SJSA1 (cell line): ENCODE results near the gene CERT1. TPM values are rescaled to one million over a fixed set of nuclear protein-coding genes. Genes with fewer than 3 reads are reported as not detected.

Source experiments
- DNase-seq, 2 experiments: peaks; one replicate each; pipeline ENCODE4 v3.0.0-alpha.2; 2015 to 2020; ENCODE audit warnings: low spot score in 2 of 2, low read depth in 1 of 2
- H3K27ac ChIP-seq: fragments of 250-450 bp; sonication (Bioruptor Pico); 2 replicates; pipeline ENCODE4 v1.5.1; 2020; ENCODE audit warnings: mild to moderate bottlenecking, moderate library complexity
- H3K27me3 ChIP-seq: fragments of 250-450 bp; sonication (Bioruptor Pico); replicated peaks from 2 replicates; pipeline ENCODE4 v1.5.1; 2020; ENCODE audit warnings: mild to moderate bottlenecking, moderate library complexity
- H3K36me3 ChIP-seq: fragments of 250-450 bp; sonication (Bioruptor Pico); 2 replicates; pipeline ENCODE4 v1.5.1; 2020; ENCODE audit warnings: mild to moderate bottlenecking
- H3K4me1 ChIP-seq: fragments of 250-450 bp; sonication (Bioruptor Pico); replicated peaks from 2 replicates; pipeline ENCODE4 v1.6.1; 2021; ENCODE audit warnings: mild to moderate bottlenecking
- H3K4me3 ChIP-seq: fragments of 250-450 bp; sonication (Bioruptor Pico); 2 replicates; pipeline ENCODE4 v1.5.1; 2020; ENCODE audit warnings: mild to moderate bottlenecking
- H3K9me3 ChIP-seq: fragments of 250-450 bp; sonication (Bioruptor Pico); replicated peaks from 2 replicates; pipeline ENCODE4 v1.5.1; 2020; ENCODE audit warnings: mild to moderate bottlenecking
- total RNA-seq: library from RNA; depleted of rRNA; stranded (reverse); fragments of >200 nt; shearing (Covaris generic); gene quantifications from 2 replicates; pipeline ENCODE4 v1.2.3, GENCODE V29; 2014

The CERT1 gene
- total RNA-seq, 1 experiment from 2014 or later = 16.7 TPM

- Histone ChIP-seq H3K4me3 (no peak overlapping the region), H3K27ac (no peak overlapping the region), H3K4me1 (peaks cover 5% of the 10 kb centered on the region; the same call in 1 of the 2 replicates), H3K27me3 (no peaks in the 10 kb centered on the region), H3K9me3 (no peaks in the 10 kb centered on the region), H3K36me3 (peaks cover 14% of the 10 kb centered on the region)
- no peak for DNase-seq
Measured at GRCh38 chr5:75364571-75365280, 146.7 kb downstream of the CERT1 start.

GRCh38 chr5:75363726-75364495, 147.5 kb downstream of the CERT1 start:
- Histone ChIP-seq H3K4me3 (no peak overlapping the region), H3K27me3 (no peaks in the 10 kb centered on the region), H3K36me3 (peaks cover 22% of the 10 kb centered on the region), H3K27ac (no peak overlapping the region), H3K4me1 (peaks cover 5% of the 10 kb centered on the region; the same call in 1 of the 2 replicates), H3K9me3 (no peaks in the 10 kb centered on the region)
- no peak for DNase-seq

DNA sequence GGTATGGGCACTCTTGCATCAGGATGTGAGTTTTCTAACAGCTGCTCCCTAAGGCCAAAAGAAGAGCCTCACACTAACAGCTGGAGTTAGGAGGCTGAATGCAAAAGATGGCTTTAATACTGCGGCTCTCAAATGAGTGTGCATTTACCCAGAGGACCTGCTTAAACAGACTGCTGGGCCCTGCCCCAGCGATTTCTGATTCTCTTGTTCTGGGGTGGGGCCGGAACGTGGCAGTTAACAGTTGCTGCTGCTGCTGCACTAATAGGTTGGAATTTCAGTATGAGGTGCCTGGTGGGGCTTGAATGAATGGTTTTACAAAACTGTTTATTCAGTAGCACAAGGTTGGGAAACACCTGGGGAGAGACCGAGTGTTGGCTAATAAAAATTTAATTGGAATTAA, 148.3 kb downstream of the CERT1 start:
- Histone ChIP-seq H3K27me3 (no peaks in the 10 kb centered on the region; the same call in 1 of the 2 replicates), H3K4me3 (no peak overlapping the region), H3K9me3 (no peaks in the 10 kb centered on the region), H3K4me1 (peaks cover 2% of the 10 kb centered on the region; the same call in 1 of the 2 replicates), H3K36me3 (peaks cover 30% of the 10 kb centered on the region), H3K27ac (no peak overlapping the region)
- no peak for DNase-seq

DNA sequence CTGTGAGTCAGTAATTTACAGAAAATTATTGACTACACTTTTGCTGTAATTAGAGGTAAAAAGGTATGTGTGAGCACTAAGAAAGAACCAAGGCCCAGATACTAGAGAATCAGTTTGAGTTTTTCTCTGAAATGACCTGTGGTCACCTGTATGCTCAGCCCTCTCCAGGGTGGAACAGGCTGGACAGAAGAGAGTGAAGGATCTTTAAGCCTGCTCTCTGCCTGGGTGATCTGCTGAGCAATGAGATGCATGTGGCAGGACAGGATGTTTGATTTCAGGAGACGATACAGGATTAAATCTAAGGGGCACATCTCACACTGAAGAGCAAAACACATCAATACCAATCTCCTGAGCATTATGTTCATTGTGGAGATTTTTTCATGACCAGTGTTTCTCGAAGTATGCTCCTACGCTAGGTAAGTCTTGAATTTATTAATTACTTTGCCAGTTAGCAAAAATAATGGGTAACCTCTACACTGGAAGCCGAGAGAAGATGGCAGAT, 148.9 kb downstream of the CERT1 start:
- no peaks in the 10 kb centered on the region; the same call in 1 of the 2 replicates for H3K27me3 ChIP-seq
- H3K4me3 ChIP-seq = no peak overlapping the region
- H3K4me1 ChIP-seq = no peaks in the 10 kb centered on the region
- no peaks in the 10 kb centered on the region for H3K9me3 ChIP-seq
- no peak for DNase-seq
- no peak overlapping the region for H3K27ac ChIP-seq
- H3K36me3 ChIP-seq = peaks cover 36% of the 10 kb centered on the region

- H3K9me3 ChIP-seq = no peaks in the 10 kb centered on the region
- H3K36me3 ChIP-seq = peaks cover 48% of the 10 kb centered on the region
- DNase-seq = no peak
- H3K27me3 ChIP-seq = no peaks in the 10 kb centered on the region; the same call in 1 of the 2 replicates
- H3K4me3 ChIP-seq = no peak overlapping the region
- no peaks in the 10 kb centered on the region for H3K4me1 ChIP-seq
- no peak overlapping the region for H3K27ac ChIP-seq
Measured at GRCh38 chr5:75361310-75361709, 150.1 kb downstream of the CERT1 start.

DNA sequence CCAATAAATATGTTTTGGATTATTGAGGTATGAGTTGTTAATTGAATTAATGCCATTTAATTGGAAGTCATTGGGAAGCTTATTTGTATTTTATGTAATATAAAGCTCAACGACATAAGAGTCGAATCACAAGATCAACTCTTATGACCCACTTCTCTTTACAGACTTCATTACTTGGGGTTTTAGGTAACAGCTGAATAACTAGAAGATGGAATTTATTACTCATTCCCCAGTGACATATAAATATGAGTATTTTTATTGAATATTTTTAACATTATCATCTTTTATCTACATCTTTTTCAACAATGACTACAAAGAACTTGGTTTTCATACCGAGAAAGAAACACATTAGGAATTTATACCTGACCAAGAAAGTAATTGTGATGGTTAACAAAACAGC, 153.3 kb downstream of the CERT1 start:
- no peak for DNase-seq
- H3K36me3 ChIP-seq = peaks cover 72% of the 10 kb centered on the region
- no peak overlapping the region for H3K27ac ChIP-seq

DNA sequence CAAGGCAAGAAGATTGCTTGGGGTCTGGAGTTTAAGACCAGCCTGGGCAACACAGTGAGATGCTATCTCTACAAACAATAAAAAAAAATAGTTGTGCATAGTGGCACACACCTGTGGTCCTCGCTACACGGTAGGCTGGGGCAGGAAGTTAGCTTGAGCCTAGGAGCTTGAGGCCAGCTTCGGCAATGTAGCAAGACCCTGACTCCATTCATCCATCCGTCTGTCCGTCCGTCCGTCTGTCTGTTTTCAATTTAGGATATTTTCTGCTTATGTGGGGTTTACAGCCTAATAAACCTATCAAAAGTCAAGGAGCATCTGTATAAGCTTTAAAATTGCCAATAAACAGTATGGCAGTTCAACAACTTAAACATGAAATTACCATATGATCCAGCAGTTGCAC, 154.7 kb downstream of the CERT1 start:
- DNase-seq = no peak
- H3K36me3 ChIP-seq = peaks cover 84% of the 10 kb centered on the region
- no peak overlapping the region for H3K4me3 ChIP-seq
- H3K27me3 ChIP-seq = no peaks in the 10 kb centered on the region; the same call in 1 of the 2 replicates
- H3K4me1 ChIP-seq = no peaks in the 10 kb centered on the region
- H3K27ac ChIP-seq = no peak overlapping the region
- H3K9me3 ChIP-seq = no peaks in the 10 kb centered on the region

More for the DNA sequence above, 153.3 kb downstream of the CERT1 start:
- no peak overlapping the region for H3K4me3 ChIP-seq
- no peaks in the 10 kb centered on the region for H3K9me3 ChIP-seq
- no peaks in the 10 kb centered on the region; the same call in 1 of the 2 replicates for H3K27me3 ChIP-seq
- H3K4me1 ChIP-seq = no peaks in the 10 kb centered on the region

DNA sequence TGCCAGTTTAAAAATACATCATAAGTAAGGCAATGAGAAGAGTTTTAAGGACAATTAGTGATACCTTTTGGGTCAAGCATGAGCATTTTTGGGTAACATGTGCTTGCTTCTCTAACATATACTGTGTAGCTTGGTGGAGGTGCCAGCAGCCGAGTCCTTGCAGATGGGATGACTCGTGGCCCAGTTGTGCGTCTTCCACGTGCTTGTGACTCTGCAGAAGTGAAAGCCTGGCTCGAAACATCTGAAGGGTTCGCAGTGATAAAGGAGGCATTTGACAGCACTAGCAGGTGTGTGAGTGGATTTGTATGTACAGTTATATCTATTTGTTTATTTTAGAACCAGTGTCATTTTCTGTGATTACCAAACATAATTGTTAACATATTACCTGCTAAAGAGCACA, 156.2 kb downstream of the CERT1 start:
- H3K4me1 ChIP-seq = no peaks in the 10 kb centered on the region
- no peaks in the 10 kb centered on the region; the same call in 1 of the 2 replicates for H3K27me3 ChIP-seq
- DNase-seq = no peak
- peaks cover 90% of the 10 kb centered on the region for H3K36me3 ChIP-seq
- H3K27ac ChIP-seq = no peak overlapping the region
- no peak overlapping the region for H3K4me3 ChIP-seq
- no peaks in the 10 kb centered on the region for H3K9me3 ChIP-seq

- H3K27ac ChIP-seq = no peak overlapping the region
- no peak for DNase-seq
- no peaks in the 10 kb centered on the region for H3K27me3 ChIP-seq
- H3K36me3 ChIP-seq = peaks cover 84% of the 10 kb centered on the region
- no peaks in the 10 kb centered on the region for H3K9me3 ChIP-seq
- no peaks in the 10 kb centered on the region for H3K4me1 ChIP-seq
- H3K4me3 ChIP-seq = no peak overlapping the region
Measured at GRCh38 chr5:75351139-75351926, 160.1 kb downstream of the CERT1 start.

GRCh38 chr5:75349663-75350062, 161.8 kb downstream of the CERT1 start:
- Histone ChIP-seq H3K4me1 (no peaks in the 10 kb centered on the region), H3K4me3 (no peak overlapping the region), H3K27me3 (no peaks in the 10 kb centered on the region), H3K36me3 (peaks cover 81% of the 10 kb centered on the region), H3K9me3 (no peaks in the 10 kb centered on the region), H3K27ac (no peak overlapping the region)
- no peak for DNase-seq

DNA sequence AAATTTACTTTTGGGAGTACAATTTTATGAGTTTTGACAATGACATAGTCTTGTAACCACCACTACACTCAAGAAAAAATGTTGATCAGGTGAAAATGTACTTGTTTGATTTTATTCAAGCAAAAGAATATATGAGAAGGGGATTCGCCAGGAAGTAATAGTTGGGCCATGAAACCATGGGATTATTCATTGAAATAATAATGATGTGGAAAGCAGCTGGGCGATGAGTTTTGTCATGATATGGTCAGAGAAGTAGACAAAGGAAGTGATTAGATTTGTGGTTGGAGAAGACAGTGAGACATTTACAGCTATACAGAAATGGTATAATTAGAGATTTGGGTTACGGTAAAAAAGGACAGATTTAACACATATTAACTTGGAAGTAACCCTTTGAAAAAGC, 163.2 kb downstream of the CERT1 start:
- Histone ChIP-seq H3K4me1 (no peaks in the 10 kb centered on the region), H3K4me3 (no peak overlapping the region), H3K36me3 (peaks cover 74% of the 10 kb centered on the region), H3K27ac (no peak overlapping the region), H3K9me3 (no peaks in the 10 kb centered on the region), H3K27me3 (no peaks in the 10 kb centered on the region)
- DNase-seq = no peak

- DNase-seq = no peak
- Histone ChIP-seq H3K4me1 (peaks cover 5% of the 10 kb centered on the region), H3K36me3 (peaks cover 33% of the 10 kb centered on the region), H3K27ac (no peak overlapping the region), H3K9me3 (no peaks in the 10 kb centered on the region), H3K4me3 (no peak overlapping the region), H3K27me3 (no peaks in the 10 kb centered on the region)
Measured at GRCh38 chr5:75342836-75343235, 168.6 kb downstream of the CERT1 start.

- H3K27me3 ChIP-seq = no peaks in the 10 kb centered on the region
- H3K4me1 ChIP-seq = peaks cover 5% of the 10 kb centered on the region
- peaks cover 29% of the 10 kb centered on the region for H3K36me3 ChIP-seq
- no peak overlapping the region for H3K27ac ChIP-seq
- no peak for DNase-seq
- no peak overlapping the region for H3K4me3 ChIP-seq
- no peaks in the 10 kb centered on the region for H3K9me3 ChIP-seq
Measured at GRCh38 chr5:75341934-75342333, 169.5 kb downstream of the CERT1 start.
